Type B pancreatic cell (in vitro differentiated cells): Measurements from ENCODE around the gene PAN3. TPM values are rescaled to one million over a fixed set of nuclear protein-coding genes. Genes with fewer than 3 reads are reported as not detected.

ENCODE experiments used
- DNase-seq: peaks from one replicate; pipeline ENCODE4 v3.0.0; 2021; ENCODE audit warnings: mixed read lengths; ENCODE audit not compliant: unreplicated experiment; ENCODE audit errors: extremely low spot score
- H3K27ac Mint-ChIP-seq: 2 replicates; pipeline ENCODE4 v1.8.0; 2021; ENCODE audit warnings: mild to moderate bottlenecking, mixed read lengths
- H3K27me3 Mint-ChIP-seq: 2 replicates; pipeline ENCODE4 v1.8.0; 2021; ENCODE audit warnings: mixed read lengths
- H3K36me3 Mint-ChIP-seq: 2 replicates; pipeline ENCODE4 v1.8.0; 2021; ENCODE audit warnings: mixed read lengths
- H3K4me1 Mint-ChIP-seq: one replicate; pipeline ENCODE4 v1.8.0; 2021; ENCODE audit warnings: mixed read lengths; ENCODE audit not compliant: unreplicated experiment
- H3K4me3 Mint-ChIP-seq: 2 replicates; pipeline ENCODE4 v1.8.0; 2021; ENCODE audit warnings: mild to moderate bottlenecking, mixed read lengths
- H3K9me3 Mint-ChIP-seq: 2 replicates; pipeline ENCODE4 v1.8.0; 2021; ENCODE audit warnings: mixed read lengths
- CTCF ChIP-seq: fragments of 200-600 bp; sonication (generic); conservative IDR thresholded peaks from 2 replicates; pipeline ENCODE4 v1.5.0; 2021; ENCODE audit warnings: antibody characterized with exemption, mild to moderate bottlenecking
- total RNA-seq: library from RNA; stranded (reverse); gene quantifications from 2 replicates; pipeline ENCODE4 v1.2.1, GENCODE V29; 2021; ENCODE audit warnings: low replicate concordance

PAN3 gene
- total RNA-seq, 1 donor from 2014 or later, result 37.4 TPM

- H3K27me3 Mint-ChIP-seq, result no peaks in the 10 kb centered on the region
- DNase-seq, result no peak
- no peaks in the 10 kb centered on the region for H3K4me1 Mint-ChIP-seq
- no peak overlapping the region for H3K4me3 Mint-ChIP-seq
- peaks cover 46% of the 10 kb centered on the region for H3K36me3 Mint-ChIP-seq
- no peaks in the 10 kb centered on the region for H3K9me3 Mint-ChIP-seq
- no peak for TF ChIP-seq CTCF
- no peak overlapping the region for H3K27ac Mint-ChIP-seq
Observed at GRCh38 chr13:28246891-28247290, 108.5 kb downstream of the PAN3 start.

GRCh38 chr13:28248080-28248479, 109.7 kb downstream of the PAN3 start:
- DNase-seq, result no peak
- H3K4me1 Mint-ChIP-seq, result no peaks in the 10 kb centered on the region
- H3K9me3 Mint-ChIP-seq, result no peaks in the 10 kb centered on the region
- no peak for TF ChIP-seq CTCF
- no peaks in the 10 kb centered on the region for H3K27me3 Mint-ChIP-seq
- peaks cover 40% of the 10 kb centered on the region for H3K36me3 Mint-ChIP-seq
- no peak overlapping the region for H3K27ac Mint-ChIP-seq
- H3K4me3 Mint-ChIP-seq, result no peak overlapping the region

- no peak overlapping the region for H3K27ac Mint-ChIP-seq
- no peak for TF ChIP-seq CTCF
- DNase-seq, result no peak
- H3K9me3 Mint-ChIP-seq, result no peaks in the 10 kb centered on the region
- no peak overlapping the region for H3K4me3 Mint-ChIP-seq
- H3K27me3 Mint-ChIP-seq, result no peaks in the 10 kb centered on the region
- H3K36me3 Mint-ChIP-seq, result peaks cover 34% of the 10 kb centered on the region
- no peaks in the 10 kb centered on the region for H3K4me1 Mint-ChIP-seq
Observed at GRCh38 chr13:28250542-28250941, 112.2 kb downstream of the PAN3 start.

GRCh38 chr13:28251466-28251865, 113.1 kb downstream of the PAN3 start:
- H3K36me3 Mint-ChIP-seq, result peaks cover 32% of the 10 kb centered on the region
- H3K27ac Mint-ChIP-seq, result no peak overlapping the region
- no peak for TF ChIP-seq CTCF
- no peak overlapping the region for H3K4me3 Mint-ChIP-seq
- H3K9me3 Mint-ChIP-seq, result no peaks in the 10 kb centered on the region
- no peak for DNase-seq
- H3K4me1 Mint-ChIP-seq, result no peaks in the 10 kb centered on the region
- H3K27me3 Mint-ChIP-seq, result no peaks in the 10 kb centered on the region

GRCh38 chr13:28252547-28252946, 114.2 kb downstream of the PAN3 start:
- Mint-ChIP-seq H3K36me3 (peaks cover 38% of the 10 kb centered on the region), H3K4me3 (no peak overlapping the region), H3K27ac (no peak overlapping the region), H3K4me1 (no peaks in the 10 kb centered on the region), H3K9me3 (no peaks in the 10 kb centered on the region), H3K27me3 (no peaks in the 10 kb centered on the region)
- no peak for TF ChIP-seq CTCF
- no peak for DNase-seq

- no peak overlapping the region for H3K4me3 Mint-ChIP-seq
- no peak for DNase-seq
- H3K27ac Mint-ChIP-seq, result no peak overlapping the region
- H3K4me1 Mint-ChIP-seq, result no peaks in the 10 kb centered on the region
- TF ChIP-seq CTCF, result no peak
- no peaks in the 10 kb centered on the region for H3K9me3 Mint-ChIP-seq
- H3K27me3 Mint-ChIP-seq, result no peaks in the 10 kb centered on the region
- peaks cover 22% of the 10 kb centered on the region for H3K36me3 Mint-ChIP-seq
Observed at GRCh38 chr13:28257305-28257704, 119.0 kb downstream of the PAN3 start.
